Effector memory CD4-positive, alpha-beta T cell (primary cell): Measurements from ENCODE around the gene DNAH5.

Experiments used
- DNase-seq, 3 donors: peaks; one replicate each; pipeline ENCODE4 v3.0.0-alpha.2; 2020
- H3K27ac ChIP-seq: 2 replicates; pipeline ENCODE4 v1.7.0; 2013; ENCODE audit warnings: mild to moderate bottlenecking, low read length, moderate library complexity; ENCODE audit not compliant: insufficient read depth, poor library complexity, severe bottlenecking
- H3K27me3 ChIP-seq: replicated peaks from 2 replicates; pipeline ENCODE4 v1.7.0; 2013; ENCODE audit warnings: mild to moderate bottlenecking, low read length; ENCODE audit not compliant: insufficient read depth, control insufficient read depth, poor library complexity, severe bottlenecking
- H3K36me3 ChIP-seq: 2 replicates; pipeline ENCODE4 v1.7.0; 2013; ENCODE audit warnings: mild to moderate bottlenecking, low read length, moderate library complexity; ENCODE audit not compliant: control insufficient read depth, insufficient read depth
- H3K4me1 ChIP-seq: 2 replicates; pipeline ENCODE4 v1.7.0; 2013; ENCODE audit warnings: low read length, mild to moderate bottlenecking; ENCODE audit not compliant: control insufficient read depth, insufficient read depth, poor library complexity, severe bottlenecking
- H3K4me3 ChIP-seq: 2 replicates; pipeline ENCODE4 v1.7.0; 2013; ENCODE audit warnings: low read length, low read depth, mild to moderate bottlenecking; ENCODE audit not compliant: insufficient read depth, poor library complexity, severe bottlenecking
- H3K9me3 ChIP-seq: 2 replicates; pipeline ENCODE4 v1.7.0; 2013; ENCODE audit warnings: mild to moderate bottlenecking, low read length, moderate library complexity; ENCODE audit not compliant: control insufficient read depth

Gene DNAH5

GRCh38 chr5:13698885-13699284 is 245.6 kb downstream of the DNAH5 start:
- H3K27ac ChIP-seq: no peak overlapping the region
- no peaks in the 10 kb centered on the region for H3K27me3 ChIP-seq
- H3K4me1 ChIP-seq: no peaks in the 10 kb centered on the region
- H3K9me3 ChIP-seq: no peaks in the 10 kb centered on the region
- DNase-seq: no peak
- H3K36me3 ChIP-seq: no peaks in the 10 kb centered on the region
- H3K4me3 ChIP-seq: no peak overlapping the region

- H3K27me3 ChIP-seq: no peaks in the 10 kb centered on the region
Measured at GRCh38 chr5:13695076-13695712, 249.3 kb downstream of the DNAH5 start.

GRCh38 chr5:13692172-13692571 is 252.3 kb downstream of the DNAH5 start:
- no peak overlapping the region for H3K4me3 ChIP-seq
- H3K27me3 ChIP-seq: no peaks in the 10 kb centered on the region
- H3K9me3 ChIP-seq: no peaks in the 10 kb centered on the region
- no peak overlapping the region for H3K27ac ChIP-seq
- H3K4me1 ChIP-seq: no peaks in the 10 kb centered on the region
- no peak for DNase-seq
- H3K36me3 ChIP-seq: no peaks in the 10 kb centered on the region

More at GRCh38 chr5:13695076-13695712, 249.3 kb downstream of the DNAH5 start:
- no peaks in the 10 kb centered on the region for H3K4me1 ChIP-seq
- H3K36me3 ChIP-seq: no peaks in the 10 kb centered on the region
- no peak overlapping the region for H3K27ac ChIP-seq
- H3K4me3 ChIP-seq: no peak overlapping the region
- H3K9me3 ChIP-seq: no peaks in the 10 kb centered on the region
- no peak for DNase-seq

GRCh38 chr5:13676531-13676930 is 268.0 kb downstream of the DNAH5 start:
- H3K27me3 ChIP-seq: no peaks in the 10 kb centered on the region
- no peak overlapping the region for H3K27ac ChIP-seq
- H3K9me3 ChIP-seq: no peaks in the 10 kb centered on the region
- no peaks in the 10 kb centered on the region for H3K36me3 ChIP-seq
- H3K4me3 ChIP-seq: no peak overlapping the region
- no peak for DNase-seq
- no peaks in the 10 kb centered on the region for H3K4me1 ChIP-seq

GRCh38 chr5:13674391-13674790 is 270.1 kb downstream of the DNAH5 start:
- no peak overlapping the region for H3K4me3 ChIP-seq
- no peaks in the 10 kb centered on the region for H3K4me1 ChIP-seq
- no peak for DNase-seq
- H3K36me3 ChIP-seq: no peaks in the 10 kb centered on the region
- no peak overlapping the region for H3K27ac ChIP-seq
- no peaks in the 10 kb centered on the region for H3K27me3 ChIP-seq
- no peaks in the 10 kb centered on the region for H3K9me3 ChIP-seq

- Histone ChIP-seq H3K9me3 (no peaks in the 10 kb centered on the region), H3K27ac (no peak overlapping the region), H3K4me3 (no peak overlapping the region), H3K27me3 (no peaks in the 10 kb centered on the region), H3K4me1 (no peaks in the 10 kb centered on the region), H3K36me3 (no peaks in the 10 kb centered on the region)
- DNase-seq: no peak
Measured at GRCh38 chr5:13673511-13673910, 271.0 kb downstream of the DNAH5 start.

GRCh38 chr5:13664377-13664776 is 280.1 kb downstream of the DNAH5 start:
- Histone ChIP-seq H3K4me1 (no peaks in the 10 kb centered on the region), H3K27ac (no peak overlapping the region), H3K36me3 (no peaks in the 10 kb centered on the region), H3K4me3 (no peak overlapping the region), H3K27me3 (no peaks in the 10 kb centered on the region), H3K9me3 (no peaks in the 10 kb centered on the region)
- no peak for DNase-seq

GRCh38 chr5:13662626-13663025 is 281.9 kb downstream of the DNAH5 start:
- H3K27ac ChIP-seq: no peak overlapping the region
- no peaks in the 10 kb centered on the region for H3K4me1 ChIP-seq
- no peak for DNase-seq
- H3K9me3 ChIP-seq: no peaks in the 10 kb centered on the region
- no peaks in the 10 kb centered on the region for H3K36me3 ChIP-seq
- H3K27me3 ChIP-seq: no peaks in the 10 kb centered on the region
- H3K4me3 ChIP-seq: no peak overlapping the region

GRCh38 chr5:13661272-13661671 is 283.2 kb downstream of the DNAH5 start:
- no peaks in the 10 kb centered on the region for H3K36me3 ChIP-seq
- H3K9me3 ChIP-seq: no peaks in the 10 kb centered on the region
- no peaks in the 10 kb centered on the region for H3K27me3 ChIP-seq
- H3K4me1 ChIP-seq: no peaks in the 10 kb centered on the region
- no peak overlapping the region for H3K27ac ChIP-seq
- H3K4me3 ChIP-seq: no peak overlapping the region
- DNase-seq: no peak

GRCh38 chr5:13660072-13660471 is 284.4 kb downstream of the DNAH5 start:
- no peak for DNase-seq
- H3K9me3 ChIP-seq: no peaks in the 10 kb centered on the region
- no peaks in the 10 kb centered on the region for H3K36me3 ChIP-seq
- no peak overlapping the region for H3K4me3 ChIP-seq
- H3K4me1 ChIP-seq: no peaks in the 10 kb centered on the region
- no peak overlapping the region for H3K27ac ChIP-seq
- H3K27me3 ChIP-seq: no peaks in the 10 kb centered on the region
